Activated CD8-positive, alpha-beta memory T cell treated with anti-CD3 and anti-CD28 coated beads, Interleukin-2, amount 50 U/mL, for 1 hour (primary cell): ENCODE measurements around the gene GRPEL2.
A peak's percentile ranks its signal among the peaks of the same experiment; 100 is the strongest.

Experiments
- DNase-seq: peaks from one replicate; pipeline ENCODE4 v3.0.0-alpha.2; 2020; ENCODE audit errors: extremely low read depth

The GRPEL2 gene

GRCh38 chr5:149345147-149345891, at the start of gene GRPEL2:
Gene GRPEL2, plus strand, starts transcription at chr5:149345499. Its CDS starts 41 bp downstream, at chr5:149345540.
- peak; percentile 66 for DNase-seq

- no peak for DNase-seq
Observed at GRCh38 chr5:149297340-149298025, 47.8 kb upstream of the GRPEL2 start.

GRCh38 chr5:149298163-149298562, 47.1 kb upstream of the GRPEL2 start:
- DNase-seq, result no peak

GRCh38 chr5:149298842-149299404, 46.4 kb upstream of the GRPEL2 start:
- DNase-seq, result no peak

- DNase-seq, result no peak
Observed at GRCh38 chr5:149299451-149300054, 45.7 kb upstream of the GRPEL2 start.

- DNase-seq, result no peak
Observed at GRCh38 chr5:149300441-149300840, 44.9 kb upstream of the GRPEL2 start.

GRCh38 chr5:149301049-149301743, 44.1 kb upstream of the GRPEL2 start:
- DNase-seq, result no peak

- DNase-seq, result no peak
Observed at GRCh38 chr5:149301744-149302380, 43.4 kb upstream of the GRPEL2 start.

GRCh38 chr5:149302641-149303040, 42.7 kb upstream of the GRPEL2 start:
- no peak for DNase-seq

- DNase-seq, result no peak
Observed at GRCh38 chr5:149303210-149303609, 42.1 kb upstream of the GRPEL2 start.

GRCh38 chr5:149304195-149305078, 40.9 kb upstream of the GRPEL2 start:
- no peak for DNase-seq

- no peak for DNase-seq
Observed at GRCh38 chr5:149309354-149309753, 35.9 kb upstream of the GRPEL2 start.

- no peak for DNase-seq
Observed at GRCh38 chr5:149310488-149310887, 34.8 kb upstream of the GRPEL2 start.

GRCh38 chr5:149310947-149311658, 34.2 kb upstream of the GRPEL2 start:
- DNase-seq, result no peak

GRCh38 chr5:149313151-149313841, 32.0 kb upstream of the GRPEL2 start:
- DNase-seq, result no peak

GRCh38 chr5:149314571-149315111, 30.7 kb upstream of the GRPEL2 start:
- DNase-seq, result no peak

- DNase-seq, result no peak
Observed at GRCh38 chr5:149315753-149316152, 29.5 kb upstream of the GRPEL2 start.

GRCh38 chr5:149317281-149318048, 27.8 kb upstream of the GRPEL2 start:
- DNase-seq, result no peak
